PFSK-1 (cell line): ENCODE results near the gene PPP5C.
A peak's percentile ranks its signal among the peaks of the same experiment; 100 is the strongest.

ENCODE experiments used
- FOXP2 ChIP-seq: optimal IDR thresholded peaks from 2 replicates; pipeline ENCODE3; 2011; ENCODE audit warnings: borderline replicate concordance, control low read depth, inconsistent platforms; ENCODE audit not compliant: insufficient read depth; ENCODE audit errors: extremely low read length, extremely low read depth
- POLR2AphosphoS5 ChIP-seq: IDR thresholded peaks from 2 replicates; pipeline ENCODE4 v1.6.1; 2012; ENCODE audit warnings: low read depth, mild to moderate bottlenecking, control low read depth, low read length, moderate library complexity
- SIN3A ChIP-seq: IDR thresholded peaks from 2 replicates; pipeline ENCODE4 v1.6.1; 2012; ENCODE audit warnings: mild to moderate bottlenecking, low read length, moderate library complexity, borderline replicate concordance; ENCODE audit not compliant: insufficient read depth
- TAF1 ChIP-seq: IDR thresholded peaks from 2 replicates; pipeline ENCODE4 v1.6.1; 2012; ENCODE audit warnings: low read length, control low read depth, borderline replicate concordance; ENCODE audit not compliant: insufficient read depth
- TF ChIP-seq, protein P1 (sequence below), 2 experiments: IDR thresholded peaks; 2 replicates each; pipeline versions ENCODE4 v1.6.1 to v1.8.0; 2011 to 2012; ENCODE audit warnings: low read depth in 2 of 2, low read length in 2 of 2, control low read depth in 1 of 2, inconsistent platforms in 1 of 2, mild to moderate bottlenecking in 1 of 2, moderate library complexity in 1 of 2; ENCODE audit not compliant: insufficient read depth in 1 of 2

Gene PPP5C

DNA sequence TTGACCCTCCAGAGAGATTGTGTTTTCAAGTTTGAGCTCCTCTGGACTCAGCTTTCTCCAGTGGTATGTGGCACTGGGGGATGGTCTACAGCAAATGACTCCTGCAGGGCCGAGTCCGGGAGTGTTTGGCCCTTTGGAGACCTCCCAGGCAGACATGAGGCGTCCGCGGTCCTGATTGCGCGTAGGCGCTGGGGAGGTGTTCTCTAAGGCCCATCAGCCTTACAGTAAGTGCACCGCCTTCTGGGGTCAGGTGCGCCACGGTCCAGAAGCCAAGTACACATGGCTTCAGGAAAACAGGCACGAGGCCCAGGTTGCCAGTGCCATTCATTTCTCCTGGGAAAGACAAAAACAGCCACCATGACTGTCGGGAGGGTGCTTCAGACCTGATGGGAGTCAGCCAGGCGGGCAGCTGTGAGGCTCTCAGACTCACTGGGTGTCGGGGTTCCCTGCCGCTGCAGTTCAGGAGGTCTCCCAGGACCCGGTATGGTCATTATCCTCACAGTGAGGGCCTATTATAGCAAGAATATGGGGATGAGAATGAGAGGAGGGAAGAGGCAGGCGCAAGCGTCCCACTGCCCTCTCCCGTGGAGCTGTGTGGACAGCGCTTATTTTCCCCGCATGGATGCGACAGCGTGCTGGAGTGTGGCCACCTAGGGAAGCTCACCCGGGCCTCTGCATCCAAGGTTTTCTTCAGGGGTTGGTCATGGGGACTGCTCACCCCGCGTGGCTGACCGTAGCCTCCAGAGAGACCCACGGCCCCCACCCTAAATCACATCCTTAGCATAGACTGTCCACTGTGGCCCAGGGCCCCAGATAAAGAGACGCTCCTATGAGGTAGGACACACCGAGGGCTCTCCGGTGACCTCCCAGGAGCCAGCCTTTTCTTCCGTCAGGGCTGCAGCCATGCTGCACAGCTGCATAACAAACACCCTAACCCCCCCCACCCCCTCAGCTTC, 44.7 kb downstream of the PPP5C start:
- TF ChIP-seq SIN3A (no peak), FOXP2 (no peak), TAF1 (no peak), POLR2AphosphoS5 (no peak)
- TF ChIP-seq, protein P1, sequence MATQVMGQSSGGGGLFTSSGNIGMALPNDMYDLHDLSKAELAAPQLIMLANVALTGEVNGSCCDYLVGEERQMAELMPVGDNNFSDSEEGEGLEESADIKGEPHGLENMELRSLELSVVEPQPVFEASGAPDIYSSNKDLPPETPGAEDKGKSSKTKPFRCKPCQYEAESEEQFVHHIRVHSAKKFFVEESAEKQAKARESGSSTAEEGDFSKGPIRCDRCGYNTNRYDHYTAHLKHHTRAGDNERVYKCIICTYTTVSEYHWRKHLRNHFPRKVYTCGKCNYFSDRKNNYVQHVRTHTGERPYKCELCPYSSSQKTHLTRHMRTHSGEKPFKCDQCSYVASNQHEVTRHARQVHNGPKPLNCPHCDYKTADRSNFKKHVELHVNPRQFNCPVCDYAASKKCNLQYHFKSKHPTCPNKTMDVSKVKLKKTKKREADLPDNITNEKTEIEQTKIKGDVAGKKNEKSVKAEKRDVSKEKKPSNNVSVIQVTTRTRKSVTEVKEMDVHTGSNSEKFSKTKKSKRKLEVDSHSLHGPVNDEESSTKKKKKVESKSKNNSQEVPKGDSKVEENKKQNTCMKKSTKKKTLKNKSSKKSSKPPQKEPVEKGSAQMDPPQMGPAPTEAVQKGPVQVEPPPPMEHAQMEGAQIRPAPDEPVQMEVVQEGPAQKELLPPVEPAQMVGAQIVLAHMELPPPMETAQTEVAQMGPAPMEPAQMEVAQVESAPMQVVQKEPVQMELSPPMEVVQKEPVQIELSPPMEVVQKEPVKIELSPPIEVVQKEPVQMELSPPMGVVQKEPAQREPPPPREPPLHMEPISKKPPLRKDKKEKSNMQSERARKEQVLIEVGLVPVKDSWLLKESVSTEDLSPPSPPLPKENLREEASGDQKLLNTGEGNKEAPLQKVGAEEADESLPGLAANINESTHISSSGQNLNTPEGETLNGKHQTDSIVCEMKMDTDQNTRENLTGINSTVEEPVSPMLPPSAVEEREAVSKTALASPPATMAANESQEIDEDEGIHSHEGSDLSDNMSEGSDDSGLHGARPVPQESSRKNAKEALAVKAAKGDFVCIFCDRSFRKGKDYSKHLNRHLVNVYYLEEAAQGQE (IDR thresholded peaks at IDR 0.05; ENCODE audit: insufficient read depth in 1 of 2, low read depth in 2 of 2, low read length in 2 of 2): no peak

DNA sequence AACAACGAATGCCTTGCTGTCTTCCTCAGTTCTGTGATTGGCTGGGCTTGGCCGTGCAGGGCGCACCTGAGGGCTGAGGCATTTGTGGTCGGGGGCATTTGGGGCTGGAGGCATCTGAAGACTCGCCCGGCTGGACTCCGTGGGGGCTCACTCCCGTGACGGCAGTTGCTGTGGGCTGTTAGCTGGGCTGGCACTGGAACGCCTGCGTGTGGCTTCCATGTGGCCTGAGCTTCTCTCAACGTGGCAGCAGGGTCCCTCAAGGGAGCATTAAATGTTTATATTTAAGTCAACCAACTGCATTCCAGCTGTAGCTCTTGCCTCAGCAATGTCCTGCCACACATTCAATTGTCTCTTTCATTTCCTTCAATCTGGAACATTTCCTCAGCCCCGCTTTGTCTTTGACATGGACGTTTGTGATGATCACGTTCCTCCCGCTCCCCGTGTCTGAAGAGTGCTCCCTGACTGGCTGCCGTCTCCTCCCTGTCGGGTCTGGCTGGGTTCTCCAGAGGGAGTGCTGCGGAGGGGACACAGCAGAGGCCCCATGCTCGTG, 45.4 kb downstream of the PPP5C start:
- TF ChIP-seq POLR2AphosphoS5: 0 out of 2 replicates have a peak, but pooled peaks have one; percentile 24
- TF ChIP-seq SIN3A: no peak
- no peak for TF ChIP-seq TAF1

DNA sequence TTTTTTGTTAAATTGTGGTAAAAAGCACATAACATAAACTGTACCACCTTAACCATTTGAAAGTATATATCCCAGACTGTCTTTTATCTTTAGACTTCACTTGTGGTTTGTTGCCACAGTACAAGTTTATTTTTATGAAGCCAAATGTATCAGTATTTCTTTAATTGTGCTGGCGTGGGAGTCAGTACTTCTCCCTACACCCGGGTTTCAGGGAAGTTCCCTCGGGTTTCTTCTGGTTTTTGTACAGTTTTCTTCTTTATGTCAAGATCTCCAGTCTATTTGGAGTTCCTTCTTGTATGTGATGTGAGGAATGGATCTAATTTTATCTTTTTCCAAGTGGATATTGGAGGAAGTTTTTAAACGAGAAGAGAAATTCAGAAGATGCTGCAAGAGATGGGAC, 46.0 kb downstream of the PPP5C start:
- TF ChIP-seq FOXP2: no peak
- TF ChIP-seq POLR2AphosphoS5: no peak

GRCh38 chr19:46393456-46394401, 46.8 kb downstream of the PPP5C start:
- TF ChIP-seq, protein P1 (IDR thresholded peaks at IDR 0.05; ENCODE audit: insufficient read depth in 1 of 2, low read depth in 2 of 2, low read length in 2 of 2): no peak
- TF ChIP-seq FOXP2 (no peak), TAF1 (no peak), POLR2AphosphoS5 (0 out of 2 replicates have a peak, but pooled peaks have one; percentile 15), SIN3A (no peak)

- no peak for TF ChIP-seq SIN3A
- TF ChIP-seq POLR2AphosphoS5: no peak
- no peak for TF ChIP-seq FOXP2
- TF ChIP-seq, protein P1 (IDR thresholded peaks at IDR 0.05; ENCODE audit: insufficient read depth in 1 of 2, low read depth in 2 of 2, low read length in 2 of 2): no peak
- no peak for TF ChIP-seq TAF1
These were observed 47.5 kb downstream of the PPP5C start for GRCh38 chr19:46394402-46394797.
